ENCODE data around the gene CHCHD10.
"Not testable (repeated sequence)": the region's sequence is repeated elsewhere in the genome, so short reads cannot be mapped to it uniquely, and the experiment has no call there.

Gene CHCHD10

GRCh38 chr22:23737696-23738095 lies 30.1 kb downstream of the CHCHD10 start:
- DNase-seq (no peak), ATAC-seq (replicated peaks) (no peak)
- Mint-ChIP-seq H3K27me3 (no peaks in the 10 kb centered on the region), H3K4me1 (no peaks in the 10 kb centered on the region), H3K36me3 (peaks cover 0 to under 1% of the 10 kb centered on the region in 2 donors), H3K9me3 (no peaks in the 10 kb centered on the region), H3K4me3 (no peak overlapping the region), H3K27ac (no peak overlapping the region)

GRCh38 chr22:23728108-23728507 lies 39.7 kb downstream of the CHCHD10 start:
- not testable (repeated sequence) for DNase-seq, H3K4me1 Mint-ChIP-seq, H3K27ac Mint-ChIP-seq, H3K36me3 Mint-ChIP-seq, H3K4me3 Mint-ChIP-seq, H3K9me3 Mint-ChIP-seq, H3K27me3 Mint-ChIP-seq
- peak in 1 of 2 donors; percentile 48 for ATAC-seq (replicated peaks)

GRCh38 chr22:23722724-23723123 lies 45.0 kb downstream of the CHCHD10 start:
- Mint-ChIP-seq H3K4me3 (no peak overlapping the region), H3K27me3 (no peaks in the 10 kb centered on the region), H3K27ac (no peak overlapping the region), H3K4me1 (peaks cover 5 to 16% of the 10 kb centered on the region in 2 donors), H3K9me3 (no peaks in the 10 kb centered on the region), H3K36me3 (no peaks in the 10 kb centered on the region)
- DNase-seq (no peak), ATAC-seq (replicated peaks) (peak; percentile 39 to 49)

GRCh38 chr22:23722160-23722559 lies 45.6 kb downstream of the CHCHD10 start:
- Mint-ChIP-seq H3K27me3 (no peaks in the 10 kb centered on the region), H3K4me3 (no peak overlapping the region), H3K27ac (no peak overlapping the region), H3K36me3 (no peaks in the 10 kb centered on the region), H3K4me1 (peaks cover 8 to 22% of the 10 kb centered on the region in 2 donors), H3K9me3 (no peaks in the 10 kb centered on the region)
- ATAC-seq (replicated peaks) (no peak), DNase-seq (no peak)

GRCh38 chr22:23720855-23721254 lies 46.9 kb downstream of the CHCHD10 start:
- Mint-ChIP-seq H3K9me3 (no peaks in the 10 kb centered on the region), H3K27me3 (no peaks in the 10 kb centered on the region), H3K4me1 (peaks cover 10 to 20% of the 10 kb centered on the region in 2 donors), H3K27ac (no peak overlapping the region), H3K36me3 (no peaks in the 10 kb centered on the region), H3K4me3 (no peak overlapping the region)
- DNase-seq: no peak
- no peak for ATAC-seq (replicated peaks)

- DNase-seq (no peak), ATAC-seq (replicated peaks) (no peak)
- no peaks in the 10 kb centered on the region for H3K9me3 Mint-ChIP-seq
- no peak overlapping the region for H3K27ac Mint-ChIP-seq
- peaks cover 8 to 11% of the 10 kb centered on the region in 2 donors for H3K36me3 Mint-ChIP-seq
- peaks cover 18 to 40% of the 10 kb centered on the region in 2 donors for H3K4me1 Mint-ChIP-seq
- H3K27me3 Mint-ChIP-seq: no peaks in the 10 kb centered on the region
- no peak overlapping the region for H3K4me3 Mint-ChIP-seq
Observed at GRCh38 chr22:23718371-23719165, 49.2 kb downstream of the CHCHD10 start.

GRCh38 chr22:23716811-23717801 lies 50.7 kb downstream of the CHCHD10 start:
- H3K4me1 Mint-ChIP-seq: peaks cover 13 to 30% of the 10 kb centered on the region in 2 donors
- H3K9me3 Mint-ChIP-seq: no peaks in the 10 kb centered on the region
- peaks cover 8 to 18% of the 10 kb centered on the region in 2 donors for H3K36me3 Mint-ChIP-seq
- peak overlapping the region; percentile 84 to 88 for H3K4me3 Mint-ChIP-seq
- peak; percentile 92 to 93 for ATAC-seq (replicated peaks)
- peak; percentile 76 for DNase-seq
- H3K27me3 Mint-ChIP-seq: no peaks in the 10 kb centered on the region
- peak overlapping the region; percentile 94 for H3K27ac Mint-ChIP-seq
